ENCODE measurements around the gene ESR2.
"Not testable (repeated sequence)": the region's sequence is repeated elsewhere in the genome, so short reads cannot be mapped to it uniquely, and the experiment has no call there.

The ESR2 gene

GRCh38 chr14:64187331-64187730 lies 106.8 kb downstream of the ESR2 start:
- peaks cover 1% of the 10 kb centered on the region for H3K4me1 ChIP-seq (ENCODE audit: control insufficient read depth, low read depth, low read length)
- H3K9ac ChIP-seq (ENCODE audit: low read length): no peak overlapping the region
- no peak overlapping the region for H3K18ac ChIP-seq (ENCODE audit: low read length)
- no peak overlapping the region for H2BK15ac ChIP-seq (replicated peaks; ENCODE audit: low read depth)
- H3K79me1 ChIP-seq (ENCODE audit: low read length): no peaks in the 10 kb centered on the region
- no peaks in the 10 kb centered on the region for H3K36me3 ChIP-seq (ENCODE audit: control insufficient read depth, insufficient read depth, low read length)
- H3K4me3 ChIP-seq (ENCODE audit: low read length): no peak overlapping the region
- no peak overlapping the region for H3K56ac ChIP-seq (ENCODE audit: low read length)
- no peak overlapping the region for H2BK120ac ChIP-seq (ENCODE audit: low read depth, low read length)
- no peak overlapping the region for H3K4ac ChIP-seq (ENCODE audit: low read depth, low read length)
- H4K8ac ChIP-seq (ENCODE audit: low read depth, low read length): no peak overlapping the region
- no peak overlapping the region for H4K5ac ChIP-seq (ENCODE audit: low read length)
- no peak overlapping the region for H3K27ac ChIP-seq (ENCODE audit: low read depth, low read length)
- no peak overlapping the region for H3K23ac ChIP-seq (ENCODE audit: low read length)
- no peaks in the 10 kb centered on the region for H3K79me2 ChIP-seq (ENCODE audit: control insufficient read depth, insufficient read depth, low read length)
- no peak overlapping the region for H2AK5ac ChIP-seq (ENCODE audit: low read length)
- H2BK5ac ChIP-seq (ENCODE audit: low read length): no peak overlapping the region
- no CpG with 5 or more reads among the region's 3 CpGs for WGBS (ENCODE audit: extremely low coverage, insufficient coverage, low lambda C conversion rate)
- H3K27me3 ChIP-seq (ENCODE audit: insufficient read depth, low read length, poor library complexity): no peaks in the 10 kb centered on the region
- no peak overlapping the region for H3K4me2 ChIP-seq (ENCODE audit: low read length)
- DNase-seq: no peak

GRCh38 chr14:64186231-64187129 lies 107.7 kb downstream of the ESR2 start:
- peak overlapping the region; percentile 8 for H3K18ac ChIP-seq (ENCODE audit: low read length)
- H2AK5ac ChIP-seq (ENCODE audit: low read length): no peak overlapping the region
- H3K9ac ChIP-seq (ENCODE audit: low read length): peak overlapping the region; percentile 60
- H3K27ac ChIP-seq (ENCODE audit: low read depth, low read length): no peak overlapping the region
- no peaks in the 10 kb centered on the region for H3K79me2 ChIP-seq (ENCODE audit: control insufficient read depth, insufficient read depth, low read length)
- H3K23ac ChIP-seq (ENCODE audit: low read length): peak overlapping the region; percentile 51
- peaks cover 1% of the 10 kb centered on the region for H3K4me1 ChIP-seq (ENCODE audit: control insufficient read depth, low read depth, low read length)
- H3K4ac ChIP-seq (ENCODE audit: low read depth, low read length): no peak overlapping the region
- DNase-seq: peak; percentile 89
- peak overlapping the region; percentile 34 for H3K4me2 ChIP-seq (ENCODE audit: low read length)
- no peak overlapping the region for H4K8ac ChIP-seq (ENCODE audit: low read depth, low read length)
- no peaks in the 10 kb centered on the region for H3K79me1 ChIP-seq (ENCODE audit: low read length)
- H4K5ac ChIP-seq (ENCODE audit: low read length): no peak overlapping the region
- H3K4me3 ChIP-seq (ENCODE audit: low read length): peak overlapping the region; percentile 6
- peak overlapping the region; percentile 68 for H3K56ac ChIP-seq (ENCODE audit: low read length)
- no peak overlapping the region for H2BK5ac ChIP-seq (ENCODE audit: low read length)
- peak overlapping the region; percentile 57 for H2BK15ac ChIP-seq (replicated peaks; ENCODE audit: low read depth)
- no peaks in the 10 kb centered on the region for H3K36me3 ChIP-seq (ENCODE audit: control insufficient read depth, insufficient read depth, low read length)
- H2BK120ac ChIP-seq (ENCODE audit: low read depth, low read length): no peak overlapping the region
- H3K27me3 ChIP-seq (ENCODE audit: insufficient read depth, low read length, poor library complexity): no peaks in the 10 kb centered on the region
- no CpG with 5 or more reads among the region's 12 CpGs for WGBS (ENCODE audit: extremely low coverage, insufficient coverage, low lambda C conversion rate)

- no CpG with 5 or more reads among the region's 1 CpG for WGBS (ENCODE audit: extremely low coverage, insufficient coverage, low lambda C conversion rate)
These were observed 109.0 kb downstream of the ESR2 start for GRCh38 chr14:64185184-64185583.

GRCh38 chr14:64184103-64184729 lies 110.0 kb downstream of the ESR2 start:
- Histone ChIP-seq H3K4me2 (ENCODE audit: low read length) (no peak overlapping the region), H2BK15ac (replicated peaks; ENCODE audit: low read depth) (no peak overlapping the region), H3K36me3 (ENCODE audit: control insufficient read depth, insufficient read depth, low read length) (no peaks in the 10 kb centered on the region), H3K9ac (ENCODE audit: low read length) (no peak overlapping the region), H3K4me3 (ENCODE audit: low read length) (no peak overlapping the region), H3K4me1 (ENCODE audit: control insufficient read depth, low read depth, low read length) (peaks cover 1% of the 10 kb centered on the region), H3K27me3 (ENCODE audit: insufficient read depth, low read length, poor library complexity) (no peaks in the 10 kb centered on the region), H3K56ac (ENCODE audit: low read length) (no peak overlapping the region), H2AK5ac (ENCODE audit: low read length) (no peak overlapping the region), H3K23ac (ENCODE audit: low read length) (no peak overlapping the region), H3K4ac (ENCODE audit: low read depth, low read length) (no peak overlapping the region), H3K27ac (ENCODE audit: low read depth, low read length) (no peak overlapping the region), H3K79me2 (ENCODE audit: control insufficient read depth, insufficient read depth, low read length) (no peaks in the 10 kb centered on the region), H2BK120ac (ENCODE audit: low read depth, low read length) (no peak overlapping the region), H4K8ac (ENCODE audit: low read depth, low read length) (no peak overlapping the region), H3K79me1 (ENCODE audit: low read length) (no peaks in the 10 kb centered on the region), H2BK5ac (ENCODE audit: low read length) (no peak overlapping the region), H4K5ac (ENCODE audit: low read length) (no peak overlapping the region), H3K18ac (ENCODE audit: low read length) (no peak overlapping the region)
- WGBS (ENCODE audit: extremely low coverage, insufficient coverage, low lambda C conversion rate): no CpG with 5 or more reads among the region's 7 CpGs
- no peak for DNase-seq

More at GRCh38 chr14:64185184-64185583, 109.0 kb downstream of the ESR2 start:
- no peak overlapping the region for H4K8ac ChIP-seq (ENCODE audit: low read depth, low read length)
- H3K4me2 ChIP-seq (ENCODE audit: low read length): no peak overlapping the region
- H3K4me3 ChIP-seq (ENCODE audit: low read length): no peak overlapping the region
- no peak overlapping the region for H2BK120ac ChIP-seq (ENCODE audit: low read depth, low read length)
- no peak overlapping the region for H3K18ac ChIP-seq (ENCODE audit: low read length)
- H3K4ac ChIP-seq (ENCODE audit: low read depth, low read length): no peak overlapping the region
- H4K5ac ChIP-seq (ENCODE audit: low read length): no peak overlapping the region
- H2BK15ac ChIP-seq (replicated peaks; ENCODE audit: low read depth): no peak overlapping the region
- H3K56ac ChIP-seq (ENCODE audit: low read length): no peak overlapping the region
- H3K79me2 ChIP-seq (ENCODE audit: control insufficient read depth, insufficient read depth, low read length): no peaks in the 10 kb centered on the region
- no peaks in the 10 kb centered on the region for H3K27me3 ChIP-seq (ENCODE audit: insufficient read depth, low read length, poor library complexity)
- H3K27ac ChIP-seq (ENCODE audit: low read depth, low read length): no peak overlapping the region
- no peak overlapping the region for H2AK5ac ChIP-seq (ENCODE audit: low read length)
- no peak for DNase-seq
- H3K9ac ChIP-seq (ENCODE audit: low read length): no peak overlapping the region
- H3K36me3 ChIP-seq (ENCODE audit: control insufficient read depth, insufficient read depth, low read length): no peaks in the 10 kb centered on the region
- H2BK5ac ChIP-seq (ENCODE audit: low read length): no peak overlapping the region
- peaks cover 1% of the 10 kb centered on the region for H3K4me1 ChIP-seq (ENCODE audit: control insufficient read depth, low read depth, low read length)
- H3K23ac ChIP-seq (ENCODE audit: low read length): no peak overlapping the region
- no peaks in the 10 kb centered on the region for H3K79me1 ChIP-seq (ENCODE audit: low read length)

- not testable (repeated sequence) for H4K8ac ChIP-seq (ENCODE audit: low read depth, low read length); H2AK5ac ChIP-seq (ENCODE audit: low read length); H2BK5ac ChIP-seq (ENCODE audit: low read length); H4K5ac ChIP-seq (ENCODE audit: low read length); H3K4me2 ChIP-seq (ENCODE audit: low read length); H2BK15ac ChIP-seq (replicated peaks; ENCODE audit: low read depth); H3K4ac ChIP-seq (ENCODE audit: low read depth, low read length); H3K79me2 ChIP-seq (ENCODE audit: control insufficient read depth, insufficient read depth, low read length); H3K23ac ChIP-seq (ENCODE audit: low read length); H2BK120ac ChIP-seq (ENCODE audit: low read depth, low read length); H3K27ac ChIP-seq (ENCODE audit: low read depth, low read length); H3K56ac ChIP-seq (ENCODE audit: low read length); H3K18ac ChIP-seq (ENCODE audit: low read length); H3K9ac ChIP-seq (ENCODE audit: low read length); H3K36me3 ChIP-seq (ENCODE audit: control insufficient read depth, insufficient read depth, low read length); H3K4me1 ChIP-seq (ENCODE audit: control insufficient read depth, low read depth, low read length); DNase-seq; H3K4me3 ChIP-seq (ENCODE audit: low read length); H3K27me3 ChIP-seq (ENCODE audit: insufficient read depth, low read length, poor library complexity); H3K79me1 ChIP-seq (ENCODE audit: low read length)
- no CpG with 5 or more reads among the region's 40 CpGs for WGBS (ENCODE audit: extremely low coverage, insufficient coverage, low lambda C conversion rate)
These were observed 111.3 kb downstream of the ESR2 start for GRCh38 chr14:64182908-64183307.

Data from mesendoderm (in vitro differentiated cells).